Astrocyte of the spinal cord (primary cell): ENCODE data around the gene MBNL1.

Source experiments
- DNase-seq: peaks from one replicate; pipeline ENCODE4 v3.0.0; 2011; ENCODE audit warnings: low read depth, low spot score
- H3K4me3 ChIP-seq: 2 replicates; pipeline ENCODE4 v1.5.1; 2011; ENCODE audit warnings: low read depth, mild to moderate bottlenecking, low read length, moderate library complexity
- in situ Hi-C: cut with HindIII; loops from 2 replicates; pipeline ENCODE4 v1.10.0; 2017; ENCODE audit warnings: low sequenced_read_pairs
- TF ChIP-seq, protein P1 (sequence below): IDR thresholded peaks from 2 replicates; pipeline ENCODE4 v1.5.1; 2012; ENCODE audit warnings: low read depth, mild to moderate bottlenecking, low read length, inconsistent platforms

The MBNL1 gene

DNA sequence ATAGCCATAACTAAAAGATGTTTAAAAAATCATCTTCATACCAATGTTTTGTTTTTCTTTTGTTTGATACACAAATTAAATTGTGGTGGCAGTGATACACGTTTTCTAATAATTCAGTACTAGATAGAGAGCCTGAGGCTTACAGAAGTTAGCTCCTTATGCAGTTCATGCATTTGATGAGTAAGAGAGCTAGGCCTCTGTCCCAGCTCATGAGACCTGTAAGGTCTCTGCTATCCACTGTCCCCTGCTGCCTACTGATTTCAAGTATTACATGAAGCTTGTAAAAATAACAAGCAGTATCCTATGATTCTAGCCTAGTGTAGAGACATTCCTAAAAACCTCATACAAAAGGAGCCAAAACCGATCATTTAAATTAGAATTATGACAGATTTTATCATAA is 144.5 kb downstream of the MBNL1 start:
- no peak overlapping the region for H3K4me3 ChIP-seq
- TF ChIP-seq, protein P1, sequence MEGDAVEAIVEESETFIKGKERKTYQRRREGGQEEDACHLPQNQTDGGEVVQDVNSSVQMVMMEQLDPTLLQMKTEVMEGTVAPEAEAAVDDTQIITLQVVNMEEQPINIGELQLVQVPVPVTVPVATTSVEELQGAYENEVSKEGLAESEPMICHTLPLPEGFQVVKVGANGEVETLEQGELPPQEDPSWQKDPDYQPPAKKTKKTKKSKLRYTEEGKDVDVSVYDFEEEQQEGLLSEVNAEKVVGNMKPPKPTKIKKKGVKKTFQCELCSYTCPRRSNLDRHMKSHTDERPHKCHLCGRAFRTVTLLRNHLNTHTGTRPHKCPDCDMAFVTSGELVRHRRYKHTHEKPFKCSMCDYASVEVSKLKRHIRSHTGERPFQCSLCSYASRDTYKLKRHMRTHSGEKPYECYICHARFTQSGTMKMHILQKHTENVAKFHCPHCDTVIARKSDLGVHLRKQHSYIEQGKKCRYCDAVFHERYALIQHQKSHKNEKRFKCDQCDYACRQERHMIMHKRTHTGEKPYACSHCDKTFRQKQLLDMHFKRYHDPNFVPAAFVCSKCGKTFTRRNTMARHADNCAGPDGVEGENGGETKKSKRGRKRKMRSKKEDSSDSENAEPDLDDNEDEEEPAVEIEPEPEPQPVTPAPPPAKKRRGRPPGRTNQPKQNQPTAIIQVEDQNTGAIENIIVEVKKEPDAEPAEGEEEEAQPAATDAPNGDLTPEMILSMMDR = no peak
- DNase-seq = no peak
- in situ Hi-C loops = no loop called here

DNA sequence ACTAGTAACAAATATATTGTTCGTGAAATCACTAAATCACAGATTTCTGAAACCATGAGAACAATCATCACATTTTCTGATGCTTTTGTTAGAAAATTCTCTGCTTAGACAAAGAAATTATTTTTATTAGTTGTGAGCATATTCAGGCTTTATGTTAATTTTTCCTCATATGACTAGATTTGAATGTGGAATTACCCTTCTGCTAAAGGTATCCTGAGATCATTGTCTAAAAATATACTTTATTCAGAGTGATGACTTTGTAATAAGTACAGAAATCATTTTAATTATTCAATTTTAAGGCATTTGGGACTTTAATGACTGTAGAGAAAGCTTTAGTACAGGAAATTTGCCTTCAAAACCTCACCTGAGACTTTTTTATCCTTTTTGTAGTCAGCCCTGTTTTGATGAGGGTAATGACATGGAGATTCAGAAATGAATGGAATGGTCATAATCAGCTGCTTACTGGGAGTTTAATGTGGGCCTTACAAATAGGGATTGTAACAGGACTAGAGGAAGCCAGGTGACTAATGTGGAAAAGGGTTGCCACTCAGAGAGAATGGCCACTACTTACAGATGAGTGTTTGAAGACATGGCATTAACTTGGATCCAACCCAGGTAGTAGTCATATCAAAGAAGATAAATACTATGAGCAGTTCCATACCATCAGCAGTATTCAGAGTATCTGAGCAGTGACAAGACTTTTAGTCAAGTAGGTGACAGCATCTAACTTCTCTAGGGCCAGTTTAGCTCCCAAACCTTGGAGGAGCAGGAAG is 148.3 kb downstream of the MBNL1 start:
- TF ChIP-seq, protein P1 = no peak

DNA sequence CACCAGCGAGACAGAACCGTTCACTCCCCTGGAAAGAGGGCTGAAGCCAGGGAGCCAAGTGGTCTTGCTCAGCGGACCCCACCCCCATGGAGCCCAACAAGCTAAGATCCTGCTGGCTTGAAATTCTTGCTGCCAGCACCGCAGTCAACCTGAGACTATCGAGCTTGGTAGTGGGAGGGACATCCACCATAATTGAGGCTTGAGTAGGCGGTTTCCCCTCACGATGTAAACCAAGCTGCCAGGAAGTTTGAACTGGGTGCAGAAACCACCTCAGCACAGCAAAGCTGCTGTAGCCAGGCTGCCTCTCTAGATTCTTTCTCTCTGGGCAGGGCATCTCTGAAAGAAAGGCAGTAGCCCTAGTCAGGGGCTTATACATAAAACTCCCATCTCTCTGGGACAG is 151.0 kb downstream of the MBNL1 start:
- H3K4me3 ChIP-seq = no peak overlapping the region
- TF ChIP-seq, protein P1 = no peak
- DNase-seq = no peak
- in situ Hi-C loops = no loop called here

More for the DNA sequence above, 148.3 kb downstream of the MBNL1 start:
- DNase-seq = no peak
- H3K4me3 ChIP-seq = no peak overlapping the region
- in situ Hi-C loops = no loop called here

DNA sequence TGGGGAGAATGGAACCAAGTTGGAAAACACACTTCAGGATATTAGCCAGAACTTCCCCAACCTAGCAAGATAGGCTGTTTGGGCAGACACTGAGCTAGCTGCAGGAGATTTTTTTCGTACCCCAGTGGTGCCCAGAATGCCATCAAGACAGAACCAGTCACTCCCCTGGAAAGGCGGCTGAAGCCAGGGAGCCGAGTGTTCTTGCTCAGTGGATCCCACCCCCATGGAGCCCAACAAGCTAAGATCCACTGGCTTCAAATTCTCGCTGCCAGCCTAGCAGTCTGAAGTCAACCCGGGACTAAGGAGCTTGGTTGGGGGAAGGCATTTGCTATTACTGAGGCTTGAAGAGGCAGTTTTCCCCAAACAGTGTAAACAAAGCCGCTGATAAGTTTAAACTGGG is 152.4 kb downstream of the MBNL1 start:
- no peak overlapping the region for H3K4me3 ChIP-seq
- TF ChIP-seq, protein P1 = no peak
- in situ Hi-C loops = no loop called here
- no peak for DNase-seq

DNA sequence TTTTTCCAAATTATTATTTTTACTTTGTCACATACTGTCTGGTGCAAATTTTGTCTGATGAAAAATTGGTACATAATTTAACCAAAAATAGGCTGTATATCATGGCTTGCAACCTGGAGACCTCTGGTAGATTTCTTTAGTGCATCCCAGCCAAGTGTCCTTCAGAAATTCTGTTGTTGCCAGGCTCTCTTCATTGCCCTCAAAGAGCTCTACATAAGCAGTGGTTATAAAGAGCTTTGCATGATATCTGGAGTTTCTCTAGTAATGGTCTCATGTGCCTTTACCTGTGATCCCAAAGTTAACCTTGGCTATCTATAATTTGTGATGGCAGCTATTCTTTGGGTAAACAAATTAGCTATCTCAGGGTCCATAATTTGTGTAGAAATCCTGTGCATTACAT is 157.7 kb downstream of the MBNL1 start:
- TF ChIP-seq, protein P1 = no peak
- in situ Hi-C loops = no loop called here
- no peak overlapping the region for H3K4me3 ChIP-seq
- DNase-seq = no peak

DNA sequence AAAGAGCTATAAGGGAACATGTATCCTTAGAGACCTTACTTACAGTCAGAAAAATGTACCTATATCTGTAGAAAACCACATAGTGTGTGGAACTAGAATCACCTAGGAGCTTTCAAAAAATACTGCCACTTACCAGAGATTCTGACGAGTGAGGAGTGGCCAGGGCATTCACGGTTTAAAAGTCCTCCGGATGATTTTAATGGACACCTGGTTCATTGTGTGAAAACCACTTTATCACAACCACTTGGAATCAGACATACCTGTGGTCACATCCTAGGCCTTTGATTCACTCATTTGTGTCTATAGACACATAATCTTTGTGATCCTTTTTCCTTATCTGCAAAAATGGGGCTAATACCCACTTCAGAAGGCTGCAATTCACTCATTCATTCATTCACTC is 159.8 kb downstream of the MBNL1 start:
- TF ChIP-seq, protein P1 = no peak

More for the DNA sequence above, 159.8 kb downstream of the MBNL1 start:
- DNase-seq = no peak
- in situ Hi-C loops = no loop called here
- H3K4me3 ChIP-seq = no peak overlapping the region
